K562 (cell line): ENCODE data around the gene PLA2G15. TPM values are rescaled to one million over a fixed set of nuclear protein-coding genes. Genes with fewer than 3 reads are reported as not detected.
A peak's percentile ranks its signal among the peaks of the same experiment; 100 is the strongest.

Experiments used
- CBX2 ChIP-seq: fragments of 200-600 bp; sonication (generic); IDR thresholded peaks from one replicate; pipeline ENCODE4 v1.6.1; 2012; ENCODE audit warnings: mild to moderate bottlenecking, low read length, inconsistent platforms; ENCODE audit not compliant: insufficient read depth, poor library complexity, severe bottlenecking
- CEBPB ChIP-seq: fragments of 450-650 bp; IDR thresholded peaks from 2 replicates; pipeline ENCODE4 v1.6.1; 2016; ENCODE audit warnings: missing genetic modification characterization, missing compliant biosample characterization
- DNMT1 ChIP-seq: fragments of 450-650 bp; IDR thresholded peaks from 2 replicates; pipeline ENCODE4 v1.6.1; 2016; ENCODE audit warnings: antibody characterized with exemption, mild to moderate bottlenecking
- ETS2 ChIP-seq: IDR thresholded peaks from 2 replicates; pipeline ENCODE4 v1.6.1; 2016; ENCODE audit warnings: borderline replicate concordance, missing genetic modification characterization, mild to moderate bottlenecking, moderate library complexity, missing compliant biosample characterization; ENCODE audit not compliant: poor library complexity, severe bottlenecking
- HCFC1 ChIP-seq: IDR thresholded peaks from 2 replicates; pipeline ENCODE4 v1.6.1; 2012; ENCODE audit warnings: low read depth, low read length, improper control_type of control experiment
- MYNN ChIP-seq, 2 experiments: sonication (generic); formaldehyde crosslinking in 1 of 2; IDR thresholded peaks; 2 replicates each; pipeline versions ENCODE4 v1.5.0 to v1.6.1; 2016 to 2020; ENCODE audit warnings: antibody characterized with exemption in 1 of 2, missing genetic modification reagents in 1 of 2
- NFIC ChIP-seq: fragments of 450-650 bp; IDR thresholded peaks from 2 replicates; pipeline ENCODE4 v1.6.1; 2017; ENCODE audit warnings: mild to moderate bottlenecking, inconsistent platforms
- NFIX ChIP-seq: fragments of 250-450 bp; sonication (Bioruptor Pico); IDR thresholded peaks from 2 replicates; pipeline ENCODE4 v1.4.0; 2020; ENCODE audit warnings: low read depth, mild to moderate bottlenecking, moderate library complexity
- NR2C2 ChIP-seq, 2 experiments: fragments of 200-800 bp in 1 of 2; sonication (Bioruptor generic) in 1 of 2; sonication (generic) in 1 of 2; formaldehyde crosslinking in 1 of 2; IDR thresholded peaks; 2 replicates each; pipeline versions ENCODE4 v1.6.1 to v1.8.0; 2016 to 2022; ENCODE audit warnings: mild to moderate bottlenecking in 1 of 2, missing compliant biosample characterization in 1 of 2, missing genetic modification characterization in 1 of 2, missing genetic modification reagents in 1 of 2
- PML ChIP-seq: IDR thresholded peaks from 2 replicates; pipeline ENCODE4 v1.6.1; 2012; ENCODE audit warnings: low read length, inconsistent platforms
- RBBP5 ChIP-seq: fragments of 200-600 bp; sonication (generic); IDR thresholded peaks from 2 replicates; pipeline ENCODE4 v1.6.1; 2012; ENCODE audit warnings: borderline replicate concordance, mild to moderate bottlenecking, low read length, control low read depth, inconsistent platforms; ENCODE audit not compliant: insufficient read depth, poor library complexity, severe bottlenecking
- SMARCA5 ChIP-seq: fragments of 450-650 bp; IDR thresholded peaks from 2 replicates; pipeline ENCODE4 v1.6.1; 2016
- TGIF2 ChIP-seq: sonication (generic); formaldehyde crosslinking; IDR thresholded peaks from 2 replicates; pipeline ENCODE4 v1.8.1; 2022; ENCODE audit warnings: mild to moderate bottlenecking, missing genetic modification reagents, moderate library complexity
- ZEB2 ChIP-seq: fragments of 450-650 bp; IDR thresholded peaks from 2 replicates; pipeline ENCODE4 v1.6.1; 2016
- ZFX ChIP-seq: sonication (generic); formaldehyde crosslinking; IDR thresholded peaks from 2 replicates; pipeline ENCODE4 v1.8.0; 2022; ENCODE audit warnings: mild to moderate bottlenecking, missing genetic modification reagents, moderate library complexity
- ZNF444 ChIP-seq: fragments of 250-450 bp; sonication (Bioruptor Pico); IDR thresholded peaks from 2 replicates; pipeline ENCODE4 v1.4.0; 2020; ENCODE audit warnings: mild to moderate bottlenecking, moderate library complexity
- ZNF696 ChIP-seq: fragments of 250-450 bp; sonication (Bioruptor Pico); conservative IDR thresholded peaks from 2 replicates; pipeline ENCODE4 v1.4.0; 2020; ENCODE audit warnings: mild to moderate bottlenecking, moderate library complexity
- polyA plus RNA-seq, 8 experiments: library from polyadenylated mRNA; depleted of rRNA in 4 of 8; stranded (reverse) in 5 of 8; unstranded in 3 of 8; fragments of >200 nt; fragmentation: Nextera tagmentation in 2 of 8; fragmentation: Illumina TruSeq in 1 of 8; extraction: Ambion mirVana in 2 of 8; extraction: Trizol in 1 of 8; gene quantifications; 2 replicates each; pipeline versions ENCODE4 v1.2.1 to v1.2.3, GENCODE V29; 2011 to 2014; ENCODE audit warnings: inconsistent platforms in 1 of 8, missing spikeins in 1 of 8
- total RNA-seq, 7 experiments: library from RNA; depleted of rRNA in 6 of 7; stranded (reverse); fragments of >200 nt in 6 of 7; fragmentation: Illumina TruSeq in 2 of 7; extraction: Trizol in 2 of 7; gene quantifications; 2 replicates each; pipeline versions ENCODE4 v1.2.1 to v1.2.3, GENCODE V29; 2011 to 2021; ENCODE audit warnings: low replicate concordance in 1 of 7
- TF ChIP-seq, protein P1 (sequence below): fragments of 250-450 bp; sonication (Bioruptor Pico); IDR thresholded peaks from 2 replicates; pipeline ENCODE4 v1.4.0; 2020
- TF ChIP-seq, protein P2 (sequence below): sonication (generic); formaldehyde crosslinking; IDR thresholded peaks from 2 replicates; pipeline ENCODE4 v1.8.0; 2022; ENCODE audit warnings: mild to moderate bottlenecking, low read depth, missing genetic modification reagents
- TF ChIP-seq, protein P3 (sequence below): fragments of 250-450 bp; sonication (Bioruptor Pico); IDR thresholded peaks from 2 replicates; pipeline ENCODE4 v1.9.0; 2021; ENCODE audit warnings: mild to moderate bottlenecking
- TF ChIP-seq, protein P4 (sequence below): fragments of 250-450 bp; sonication (Bioruptor Pico); IDR thresholded peaks from 2 replicates; pipeline ENCODE4 v1.4.0; 2020; ENCODE audit warnings: mild to moderate bottlenecking, moderate library complexity

The PLA2G15 gene
- total and polyA plus RNA-seq, 9 of the 15 experiments (the other 6 are each of a cell fraction or from before 2014, with no cell fraction given) = 0.42 to 8.6 (median 4.8) TPM

DNA sequence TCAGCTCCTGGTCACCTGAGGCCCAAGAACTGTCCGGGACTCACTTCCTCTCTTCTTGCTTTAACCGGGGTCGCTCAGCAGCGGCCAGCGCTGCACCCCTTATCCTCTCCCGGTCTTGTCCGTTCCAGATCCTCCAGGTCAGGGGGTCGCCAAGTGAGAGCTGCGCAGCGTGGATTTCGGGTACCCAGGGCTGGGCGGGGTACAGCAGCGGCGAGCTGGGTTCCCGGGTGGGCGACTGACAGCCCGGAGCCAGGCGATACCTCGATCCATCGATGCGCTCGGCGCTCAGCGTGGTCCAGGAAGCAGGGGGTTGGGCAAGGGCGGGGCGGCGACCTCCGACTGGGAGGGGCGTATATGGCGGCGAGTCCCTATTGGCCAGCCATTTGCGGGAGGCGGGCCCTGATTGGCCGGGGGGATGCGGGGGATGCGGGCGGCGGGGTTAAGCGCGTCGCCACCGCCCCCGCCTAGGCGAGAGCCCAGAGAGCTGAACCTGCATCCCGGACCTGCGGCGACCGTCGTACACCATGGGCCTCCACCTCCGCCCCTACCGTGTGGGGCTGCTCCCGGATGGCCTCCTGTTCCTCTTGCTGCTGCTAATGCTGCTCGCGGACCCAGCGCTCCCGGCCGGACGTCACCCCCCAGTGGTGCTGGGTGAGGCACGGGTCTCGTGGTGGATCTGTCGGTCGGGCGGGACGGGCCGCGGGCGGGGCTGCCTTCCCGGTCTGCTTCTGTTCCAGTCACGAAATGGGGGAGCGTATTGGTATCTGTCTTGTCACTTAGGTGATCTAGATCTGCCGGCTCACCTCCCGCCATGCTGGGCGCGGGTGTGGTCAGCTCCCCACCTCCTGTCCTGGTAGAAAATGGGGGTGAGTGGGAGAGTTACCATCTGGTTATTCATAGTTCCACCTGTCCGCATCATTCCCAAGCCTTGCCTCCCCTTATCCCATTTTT, at the start of gene PLA2G15 (continued):
- TF ChIP-seq, protein P1, sequence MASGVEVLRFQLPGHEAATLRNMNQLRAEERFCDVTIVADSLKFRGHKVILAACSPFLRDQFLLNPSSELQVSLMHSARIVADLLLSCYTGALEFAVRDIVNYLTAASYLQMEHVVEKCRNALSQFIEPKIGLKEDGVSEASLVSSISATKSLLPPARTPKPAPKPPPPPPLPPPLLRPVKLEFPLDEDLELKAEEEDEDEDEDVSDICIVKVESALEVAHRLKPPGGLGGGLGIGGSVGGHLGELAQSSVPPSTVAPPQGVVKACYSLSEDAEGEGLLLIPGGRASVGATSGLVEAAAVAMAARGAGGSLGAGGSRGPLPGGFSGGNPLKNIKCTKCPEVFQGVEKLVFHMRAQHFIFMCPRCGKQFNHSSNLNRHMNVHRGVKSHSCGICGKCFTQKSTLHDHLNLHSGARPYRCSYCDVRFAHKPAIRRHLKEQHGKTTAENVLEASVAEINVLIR (CRISPR knock-in tag) = no peak
- TF ChIP-seq TGIF2 (CRISPR knock-in tag) = no peak; the same call in 1 of the 2 replicates
- TF ChIP-seq, protein P2, sequence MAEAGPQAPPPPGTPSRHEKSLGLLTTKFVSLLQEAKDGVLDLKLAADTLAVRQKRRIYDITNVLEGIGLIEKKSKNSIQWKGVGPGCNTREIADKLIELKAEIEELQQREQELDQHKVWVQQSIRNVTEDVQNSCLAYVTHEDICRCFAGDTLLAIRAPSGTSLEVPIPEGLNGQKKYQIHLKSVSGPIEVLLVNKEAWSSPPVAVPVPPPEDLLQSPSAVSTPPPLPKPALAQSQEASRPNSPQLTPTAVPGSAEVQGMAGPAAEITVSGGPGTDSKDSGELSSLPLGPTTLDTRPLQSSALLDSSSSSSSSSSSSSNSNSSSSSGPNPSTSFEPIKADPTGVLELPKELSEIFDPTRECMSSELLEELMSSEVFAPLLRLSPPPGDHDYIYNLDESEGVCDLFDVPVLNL (CRISPR knock-in tag) = 0 out of 2 replicates have a peak, but pooled peaks have one; percentile 53
- TF ChIP-seq ZNF696 (CRISPR knock-in tag) = no peak
- no peak for TF ChIP-seq ZEB2
- TF ChIP-seq ZNF444 (CRISPR knock-in tag) = no peak
- TF ChIP-seq CBX2 = no peak
- TF ChIP-seq SMARCA5 = no peak
- TF ChIP-seq, protein P3, sequence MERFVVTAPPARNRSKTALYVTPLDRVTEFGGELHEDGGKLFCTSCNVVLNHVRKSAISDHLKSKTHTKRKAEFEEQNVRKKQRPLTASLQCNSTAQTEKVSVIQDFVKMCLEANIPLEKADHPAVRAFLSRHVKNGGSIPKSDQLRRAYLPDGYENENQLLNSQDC (CRISPR knock-in tag) = no peak
- TF ChIP-seq NR2C2 (CRISPR knock-in tag; IDR thresholded peaks at IDR 0.05) = peak; percentile 68; the same call in 1 of the 2 replicates
- TF ChIP-seq NR2C2 (tag; IDR thresholded peaks at IDR 0.05) = peak; percentile 89
- no peak for TF ChIP-seq ETS2 (tag)
- TF ChIP-seq PML = peak; percentile 17; the same call in 1 of the 2 replicates
- TF ChIP-seq RBBP5 = peak; percentile 65
- 0 out of 2 replicates have a peak, but pooled peaks have one; percentile 15 for TF ChIP-seq NFIC
- peak; percentile 25; the same call in 1 of the 2 replicates for TF ChIP-seq CEBPB (tag)
- no peak for TF ChIP-seq NFIX
- TF ChIP-seq ZFX (CRISPR knock-in tag) = peak; percentile 69
- TF ChIP-seq, protein P4, sequence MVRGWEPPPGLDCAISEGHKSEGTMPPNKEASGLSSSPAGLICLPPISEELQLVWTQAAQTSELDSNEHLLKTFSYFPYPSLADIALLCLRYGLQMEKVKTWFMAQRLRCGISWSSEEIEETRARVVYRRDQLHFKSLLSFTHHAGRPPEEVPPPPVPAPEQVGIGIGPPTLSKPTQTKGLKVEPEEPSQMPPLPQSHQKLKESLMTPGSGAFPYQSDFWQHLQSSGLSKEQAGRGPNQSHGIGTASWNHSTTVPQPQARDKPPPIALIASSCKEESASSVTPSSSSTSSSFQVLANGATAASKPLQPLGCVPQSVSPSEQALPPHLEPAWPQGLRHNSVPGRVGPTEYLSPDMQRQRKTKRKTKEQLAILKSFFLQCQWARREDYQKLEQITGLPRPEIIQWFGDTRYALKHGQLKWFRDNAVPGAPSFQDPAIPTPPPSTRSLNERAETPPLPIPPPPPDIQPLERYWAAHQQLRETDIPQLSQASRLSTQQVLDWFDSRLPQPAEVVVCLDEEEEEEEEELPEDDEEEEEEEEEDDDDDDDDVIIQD (CRISPR knock-in tag) = no peak
- no peak for TF ChIP-seq DNMT1
- TF ChIP-seq HCFC1 = peak; percentile 54; the same call in 1 of the 2 replicates
- 0 out of 2 replicates have a peak, but pooled peaks have one; percentile 11 for TF ChIP-seq MYNN (IDR thresholded peaks at IDR 0.05)
- TF ChIP-seq MYNN (CRISPR knock-in tag; IDR thresholded peaks at IDR 0.05) = no peak
